Measurements from ENCODE around the gene LDLRAD4.

The LDLRAD4 gene

DNA sequence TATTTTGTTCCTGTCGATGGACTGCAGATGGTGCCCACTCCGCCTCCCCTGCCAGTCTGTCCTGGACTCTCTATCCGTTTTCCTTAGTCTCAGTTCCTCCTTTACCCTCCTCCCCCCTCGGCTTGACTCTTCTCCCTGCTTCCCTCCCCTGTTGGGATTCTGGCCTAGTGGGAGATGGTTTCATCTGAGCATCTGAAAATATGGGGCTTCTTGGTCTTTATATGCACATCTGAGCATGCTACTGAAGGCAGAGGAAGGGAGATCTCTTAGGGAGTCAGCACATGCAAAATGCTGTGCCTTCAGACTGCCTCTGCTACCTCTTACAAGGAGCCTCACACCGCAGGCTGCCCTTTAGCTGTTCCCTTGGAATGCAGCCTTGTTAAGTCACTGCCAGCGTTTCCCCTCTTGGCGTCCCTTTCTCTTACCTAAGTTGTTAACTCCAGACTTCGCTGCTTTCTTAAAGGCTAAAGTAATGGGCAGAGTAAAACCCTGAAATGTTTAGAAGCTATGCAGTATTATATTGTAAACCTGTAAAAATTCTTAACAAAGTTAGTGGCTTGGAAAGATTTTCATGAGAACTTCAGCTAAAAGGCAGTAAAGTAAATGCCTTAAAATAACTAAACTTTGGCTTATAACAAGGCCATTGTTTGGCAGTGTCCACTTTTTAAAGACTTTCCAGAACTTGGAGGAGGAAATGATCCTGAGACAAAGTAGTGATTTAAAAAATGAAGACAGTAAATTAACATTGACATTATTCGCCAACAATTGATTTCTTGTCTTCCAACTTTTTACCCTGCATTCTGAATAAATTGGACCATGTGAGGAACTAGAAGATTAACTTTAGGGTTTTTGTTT, 49.8 kb downstream of the LDLRAD4 start:
- no peak for DNase-seq

DNA sequence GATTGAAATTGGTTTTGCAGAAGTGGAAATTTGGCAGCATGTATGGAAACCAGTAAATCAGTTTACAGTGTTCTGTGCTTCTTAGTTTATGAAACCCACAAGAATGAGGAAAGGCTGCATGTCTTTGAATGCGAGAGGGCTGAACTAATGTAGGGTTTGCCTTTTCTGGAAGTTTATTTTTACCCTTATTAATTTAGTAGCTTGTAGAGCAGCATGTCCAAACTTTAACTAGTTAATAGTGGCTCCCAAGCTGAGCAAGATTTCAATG, 50.4 kb downstream of the LDLRAD4 start:
- DNase-seq, result no peak

DNA sequence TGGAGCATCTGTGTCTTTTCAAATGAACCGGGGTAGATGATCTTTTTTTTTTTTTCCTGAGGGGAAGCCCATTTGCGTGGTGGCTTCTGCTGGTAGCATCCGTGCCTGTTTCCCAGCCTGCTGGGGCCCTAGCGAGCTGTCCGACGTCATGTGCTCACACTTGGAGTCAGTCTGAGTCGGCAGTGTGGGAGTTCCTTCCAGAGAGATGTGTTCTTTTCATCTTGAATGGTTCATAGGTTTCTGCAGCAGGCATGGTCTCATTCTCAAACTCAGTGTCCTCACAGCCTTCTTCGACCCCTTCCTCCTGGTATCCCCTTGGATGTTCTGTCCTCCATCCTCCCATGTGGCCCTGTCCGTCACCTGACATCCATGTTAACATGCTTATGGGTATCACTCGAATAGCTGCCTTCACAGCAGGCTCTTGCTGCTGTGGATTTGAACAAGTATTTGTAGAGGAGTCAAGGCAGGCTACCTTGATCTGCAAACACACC, 51.0 kb downstream of the LDLRAD4 start:
- no peak for DNase-seq

- DNase-seq, result no peak
These were observed 51.8 kb downstream of the LDLRAD4 start for GRCh38 chr18:13270279-13270855.

- no peak for DNase-seq
These were observed 52.8 kb downstream of the LDLRAD4 start for GRCh38 chr18:13271302-13271911.

DNA sequence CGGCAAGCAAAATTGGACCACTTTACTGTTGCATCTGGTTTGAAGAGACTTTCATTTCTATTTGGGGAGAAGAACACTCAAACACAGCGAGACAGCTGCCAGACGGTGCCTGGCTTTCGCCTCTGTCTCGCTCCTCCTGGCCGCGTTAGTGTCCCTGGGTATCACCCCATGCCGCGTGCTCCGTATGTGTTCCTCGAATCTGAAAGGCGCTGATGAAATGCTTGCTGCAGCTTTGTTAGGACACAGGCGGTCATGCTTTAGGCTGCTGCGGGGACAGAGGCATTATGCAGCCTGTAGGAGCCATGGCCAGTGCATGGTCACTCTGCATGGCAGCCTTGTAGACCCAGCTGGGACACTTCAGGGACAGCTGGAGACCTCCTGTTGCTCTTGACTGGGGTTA, 53.9 kb downstream of the LDLRAD4 start:
- no peak for DNase-seq

- peak; percentile 34 for DNase-seq
These were observed 55.2 kb downstream of the LDLRAD4 start for GRCh38 chr18:13273800-13274199.

- no peak for DNase-seq
These were observed 56.5 kb downstream of the LDLRAD4 start for GRCh38 chr18:13275075-13275474.

DNA sequence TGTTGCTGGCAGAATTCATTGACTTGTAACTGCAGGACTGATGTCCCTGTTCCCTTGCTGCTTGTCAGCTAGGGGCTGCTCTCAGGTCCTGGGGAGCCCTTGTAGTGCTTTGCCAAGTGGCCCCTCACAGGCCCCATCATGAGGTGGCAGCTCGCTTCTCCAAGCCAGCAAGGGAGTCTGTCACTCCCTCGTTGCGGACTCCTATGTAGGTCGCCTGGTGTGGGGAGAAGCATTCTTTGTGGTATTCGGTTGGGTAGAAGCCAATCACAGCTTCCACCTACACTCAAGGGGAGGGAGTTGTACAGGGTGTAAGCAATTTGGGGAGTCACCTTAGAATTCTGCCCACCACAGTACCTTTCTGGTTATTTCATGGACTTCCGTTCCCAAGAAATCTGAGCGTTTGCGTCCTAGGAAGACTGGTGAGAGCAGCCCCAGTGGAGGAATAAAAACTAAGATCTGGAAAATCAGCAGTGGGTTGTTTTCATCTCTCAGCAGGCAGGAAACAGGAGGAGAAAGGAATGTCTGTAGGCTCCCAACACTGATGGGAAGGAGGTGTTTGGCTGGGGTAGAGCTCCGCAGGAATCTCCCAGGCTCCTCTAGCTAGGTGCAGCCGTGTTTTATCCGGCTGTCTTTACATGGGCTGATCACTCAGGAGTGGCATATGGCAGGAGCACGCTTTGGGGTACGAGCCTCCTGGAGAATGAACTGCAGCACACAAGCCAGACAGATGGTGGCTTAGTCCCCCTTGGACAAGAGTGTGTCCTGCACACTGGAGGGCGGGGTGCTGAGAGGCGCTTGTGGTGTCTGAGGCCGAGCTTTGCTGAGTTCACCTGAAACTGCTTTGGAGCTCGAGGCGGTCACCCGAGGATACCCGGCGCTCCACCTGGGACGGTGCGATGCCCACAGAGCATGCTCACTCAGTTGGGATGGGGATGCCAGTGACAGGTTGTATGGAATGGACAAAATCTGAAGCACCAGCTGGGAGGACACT, 58.3 kb downstream of the LDLRAD4 start:
- peak; percentile 40 for DNase-seq

DNA sequence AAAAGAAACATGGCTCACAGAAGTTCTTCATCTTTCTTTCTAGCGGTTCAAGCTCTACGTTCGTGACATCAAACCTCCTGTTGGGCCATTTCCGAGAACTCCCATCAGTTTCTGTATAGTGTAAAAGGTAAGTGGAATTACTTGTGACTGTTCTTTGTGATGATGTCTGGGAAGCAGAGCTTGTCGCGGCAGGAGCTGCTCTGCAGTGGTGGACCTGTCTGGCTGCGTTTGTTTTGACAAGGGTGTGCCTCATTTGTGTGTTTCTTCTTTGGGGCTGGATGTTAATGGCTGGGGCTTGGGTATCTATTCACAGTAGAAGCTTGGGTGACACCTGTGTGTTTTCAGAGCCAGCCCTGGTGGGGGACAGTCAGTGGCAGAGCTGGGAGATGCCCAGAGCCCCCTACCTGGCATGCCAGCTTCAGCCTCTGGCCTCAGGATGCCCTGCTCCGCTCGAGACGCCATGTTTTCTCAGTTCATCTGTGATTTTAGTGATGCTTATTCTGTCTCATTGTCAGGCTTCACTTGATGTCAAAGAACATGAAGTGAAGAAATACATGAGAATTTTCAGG, 59.6 kb downstream of the LDLRAD4 start:
- DNase-seq, result no peak

DNA sequence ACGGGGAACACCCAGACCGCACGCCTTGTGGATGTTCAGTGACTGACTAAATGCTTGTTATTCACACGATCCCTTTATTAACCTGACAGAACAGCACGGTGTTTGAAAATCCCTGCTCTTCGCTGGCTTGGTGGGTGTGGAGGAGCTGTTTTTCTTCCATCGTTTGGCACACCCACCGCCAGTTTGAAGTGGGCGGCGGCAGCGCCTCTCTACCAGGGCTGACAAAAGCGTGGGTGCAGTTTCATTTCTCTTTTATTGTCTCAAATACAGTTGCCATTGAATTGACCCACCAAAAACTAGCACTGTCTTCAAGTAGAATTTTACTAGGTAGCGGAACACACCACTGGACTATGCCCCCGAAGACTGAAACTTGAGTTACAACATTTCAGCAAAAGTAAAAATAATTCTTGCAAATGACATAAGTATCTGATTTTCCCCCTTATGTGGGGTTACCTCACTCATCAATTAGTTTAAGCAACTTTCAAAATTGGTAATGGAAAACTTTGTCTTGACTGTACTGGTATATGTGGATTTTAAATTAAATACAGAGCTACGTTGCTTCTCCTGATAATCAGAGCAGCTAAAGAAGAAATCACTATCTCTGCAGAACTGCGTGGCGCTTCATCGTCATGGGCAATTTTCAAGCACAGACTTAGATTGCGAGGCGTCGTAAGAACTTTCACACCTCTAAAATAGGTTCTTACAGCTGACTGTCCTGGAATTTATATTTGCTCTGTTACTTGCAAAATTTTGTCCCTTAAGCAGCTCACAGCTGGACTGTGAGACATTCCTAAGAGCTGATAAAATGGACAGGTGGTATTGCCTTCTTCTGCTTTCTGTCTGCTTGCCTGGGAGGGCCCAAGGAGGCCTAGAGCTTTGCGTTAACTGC, 60.9 kb downstream of the LDLRAD4 start:
- DNase-seq, result peak; percentile 46

GRCh38 chr18:13280070-13280795, 61.7 kb downstream of the LDLRAD4 start:
- no peak for DNase-seq

GRCh38 chr18:13281406-13281805, 62.8 kb downstream of the LDLRAD4 start:
- DNase-seq, result no peak

GRCh38 chr18:13283746-13284145, 65.2 kb downstream of the LDLRAD4 start:
- no peak for DNase-seq

DNA sequence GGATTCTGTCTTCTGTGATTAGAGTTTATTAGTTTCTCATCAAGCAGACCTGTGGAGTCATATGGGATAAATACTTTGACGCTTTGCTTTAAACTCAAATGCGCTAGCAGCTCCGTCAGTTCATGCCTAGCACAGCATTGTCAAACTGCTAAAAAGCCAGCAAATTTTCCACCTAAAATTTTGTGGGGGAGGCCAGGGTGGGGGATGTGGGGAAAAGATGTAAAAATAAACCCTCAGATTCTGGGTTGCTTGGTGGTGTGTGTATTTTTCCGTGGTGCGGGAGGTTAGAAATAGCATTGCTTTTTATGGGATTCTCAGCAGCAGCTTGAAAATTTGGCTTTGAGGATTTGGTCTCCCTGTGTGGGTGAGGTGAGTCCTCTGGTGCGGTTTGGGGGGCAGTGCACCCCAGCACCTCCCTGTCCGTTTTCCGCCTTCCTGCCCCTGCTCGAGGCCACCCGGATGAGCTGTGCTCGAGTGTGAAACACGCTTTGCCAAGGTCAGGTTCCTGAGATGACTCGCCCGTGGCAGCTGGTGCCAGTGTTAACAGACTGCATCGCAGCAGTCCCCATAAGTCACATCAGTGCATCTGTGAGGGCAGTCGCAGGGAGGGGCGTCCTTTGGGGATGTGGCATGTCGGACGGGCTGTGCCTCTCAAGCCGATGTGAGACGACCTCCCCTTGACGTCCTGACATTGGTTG, 65.9 kb downstream of the LDLRAD4 start:
- peak; percentile 33 for DNase-seq

DNA sequence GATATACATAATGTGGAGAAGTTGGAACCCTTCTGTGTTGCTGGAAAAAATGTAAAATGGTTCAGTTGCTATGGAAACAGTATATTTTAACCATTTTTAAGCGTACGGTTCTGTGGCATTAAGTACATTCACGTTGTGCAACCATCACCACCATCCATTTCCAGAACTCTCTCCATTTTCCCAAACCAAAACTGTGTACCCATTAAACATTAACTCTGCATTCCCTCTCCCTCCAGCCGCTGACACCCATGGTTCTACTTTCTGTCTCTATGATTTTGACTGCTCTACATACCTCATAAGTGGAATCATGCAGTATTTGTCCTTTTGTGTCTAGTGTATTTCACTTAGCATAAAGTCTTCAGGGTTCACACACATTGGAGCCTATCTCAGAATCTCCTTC, 67.3 kb downstream of the LDLRAD4 start:
- no peak for DNase-seq

- DNase-seq, result no peak
These were observed 68.0 kb downstream of the LDLRAD4 start for GRCh38 chr18:13286456-13287125.

DNA sequence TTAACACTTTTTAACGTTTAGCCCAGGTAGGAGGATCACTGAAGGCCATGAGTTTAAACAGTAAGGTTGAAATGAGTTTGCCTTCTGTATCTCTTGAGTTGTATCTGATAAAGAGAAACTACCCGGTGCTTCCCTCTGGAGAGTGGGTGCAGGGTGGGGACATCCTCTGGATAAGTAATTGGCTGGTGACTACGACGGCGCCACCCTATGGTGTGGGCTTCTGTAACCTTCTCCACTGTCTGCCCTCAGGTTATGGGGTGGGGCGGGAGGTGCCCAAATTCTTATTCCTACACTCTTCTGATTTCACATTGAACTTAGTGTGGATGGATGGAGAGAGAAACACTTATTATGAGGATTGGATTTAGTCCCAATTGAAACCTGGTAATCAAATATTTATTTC, 68.8 kb downstream of the LDLRAD4 start:
- DNase-seq, result no peak

DNA sequence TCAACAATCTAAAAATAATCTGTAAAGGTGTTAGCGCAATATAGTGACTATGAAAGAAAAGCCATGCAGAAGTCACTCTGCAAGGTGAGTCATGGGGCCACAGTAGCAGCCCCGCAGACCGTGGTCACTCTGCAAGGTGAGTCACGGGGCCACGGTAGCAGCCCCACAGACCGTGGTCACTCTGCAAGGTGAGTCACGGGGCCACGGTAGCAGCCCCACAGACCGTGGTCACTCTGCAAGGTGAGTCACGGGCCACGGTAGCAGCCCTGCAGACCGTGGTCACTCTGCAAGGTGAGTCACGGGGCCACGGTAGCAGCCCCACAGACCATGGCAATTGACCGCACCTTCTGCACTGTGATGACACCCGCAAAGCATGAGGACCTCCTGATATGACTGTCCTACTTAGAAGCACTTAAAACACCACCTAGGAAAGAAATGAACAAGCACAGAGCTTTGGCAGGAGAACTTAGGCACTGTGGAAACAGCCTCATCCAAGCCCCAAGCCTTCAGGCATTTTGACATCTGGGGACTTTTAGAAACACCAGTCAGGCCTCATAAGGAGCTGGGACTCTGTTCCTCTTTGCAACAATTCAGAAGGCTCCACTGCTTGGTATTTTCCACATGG, 70.1 kb downstream of the LDLRAD4 start:
- DNase-seq, result no peak

All from activated CD4-positive, alpha-beta T cell treated with anti-CD3 and anti-CD28 coated beads, Interleukin-2, amount 50 U/mL, for 1 hour (primary cell).